GM12875 (cell line): ENCODE measurements around the gene FBXW12.
"Not testable (repeated sequence)": the region's sequence is repeated elsewhere in the genome, so short reads cannot be mapped to it uniquely, and the experiment has no call there.

Experiments
- H3K4me3 ChIP-seq: one replicate; pipeline ENCODE4 v1.5.1; 2011; ENCODE audit warnings: low read depth, low read length, control low read depth
- CTCF ChIP-seq: IDR thresholded peaks from 2 replicates; pipeline ENCODE4 v1.5.1; 2011; ENCODE audit warnings: low read depth, mild to moderate bottlenecking, control low read depth, inconsistent platforms, low read length, moderate library complexity, borderline replicate concordance; ENCODE audit not compliant: insufficient read depth

FBXW12 gene

GRCh38 chr3:48371651-48372376 is at the start of gene FBXW12:
Gene FBXW12 (plus strand): TSS chr3:48372219. CDS start chr3:48372768, 549 bp downstream.
- no peak within 1 kb of the TSS for H3K4me3 ChIP-seq
- TF ChIP-seq CTCF, result no peak

- H3K4me3 ChIP-seq, result not testable (repeated sequence)
These were observed 40.1 kb upstream of the FBXW12 start for GRCh38 chr3:48331706-48332435.

DNA sequence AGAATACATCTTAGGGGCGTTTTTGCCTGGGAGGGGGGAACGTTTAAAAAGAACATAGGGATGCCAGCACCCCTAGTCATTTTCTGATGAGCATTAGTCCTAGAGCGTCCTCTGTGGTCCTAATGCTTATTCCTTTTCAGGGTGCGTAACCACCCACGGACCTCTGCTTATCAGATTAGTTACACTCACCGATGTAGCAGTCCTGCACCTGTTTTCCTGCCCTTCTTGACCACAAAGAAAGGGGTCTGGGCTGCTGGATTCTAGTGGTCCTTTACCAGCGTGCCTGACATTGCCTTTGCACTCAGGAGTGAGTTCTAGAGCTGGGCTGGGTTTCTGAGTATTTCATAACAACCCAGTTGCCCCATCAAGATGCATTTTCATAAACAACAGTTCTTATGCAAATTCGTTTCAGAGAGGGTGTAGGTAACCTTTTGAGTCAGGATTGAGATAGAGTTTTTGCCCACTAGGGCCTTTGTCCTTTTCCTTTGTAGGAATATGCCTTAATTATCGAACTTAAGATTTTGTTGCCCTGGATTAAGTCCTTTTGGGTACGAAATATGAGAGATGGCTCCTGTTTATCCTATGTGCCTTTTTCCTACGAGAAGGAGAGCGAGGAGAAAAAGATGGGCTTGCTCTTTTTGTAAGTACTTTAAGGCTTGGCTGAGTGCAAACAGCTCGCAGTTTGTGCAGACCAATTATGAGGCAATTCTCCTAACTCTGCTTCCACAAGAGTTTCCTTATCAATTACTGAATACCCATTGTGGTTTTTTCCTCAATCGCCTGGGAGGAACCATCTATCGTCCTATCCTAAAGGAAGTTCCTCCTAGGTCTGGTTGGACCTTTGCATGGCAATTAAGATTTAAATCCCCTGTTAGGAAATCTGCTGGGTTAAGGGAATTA is 38.4 kb upstream of the FBXW12 start, which contains the start of gene SPINK8:
SPINK8 (minus strand) TSS at position 316 of the 900 bp plus-strand sequence. CDS start 5,320 bp downstream, outside the sequence.
- H3K4me3 ChIP-seq, result not testable (repeated sequence)

DNA sequence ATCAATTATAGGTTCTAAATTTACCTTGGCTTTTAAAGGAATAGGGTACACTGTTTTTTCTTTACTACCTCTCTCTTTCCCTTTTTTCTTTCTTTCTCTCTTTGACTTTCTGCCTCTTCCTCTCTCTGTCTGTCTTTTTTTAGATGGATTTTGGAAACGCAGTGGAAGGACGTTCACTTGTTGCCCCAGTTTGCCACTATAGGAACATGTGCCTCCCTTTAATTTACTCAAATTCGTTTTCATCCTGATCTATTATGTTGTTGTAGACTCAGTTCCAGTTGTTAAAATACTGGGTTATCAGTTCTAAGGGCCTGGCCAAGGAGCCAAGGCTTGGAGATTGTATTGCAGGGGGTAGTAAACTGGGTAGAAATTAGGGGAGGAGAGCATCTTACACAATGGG is 37.4 kb upstream of the FBXW12 start:
- H3K4me3 ChIP-seq, result no peak overlapping the region
- TF ChIP-seq CTCF, result no peak

DNA sequence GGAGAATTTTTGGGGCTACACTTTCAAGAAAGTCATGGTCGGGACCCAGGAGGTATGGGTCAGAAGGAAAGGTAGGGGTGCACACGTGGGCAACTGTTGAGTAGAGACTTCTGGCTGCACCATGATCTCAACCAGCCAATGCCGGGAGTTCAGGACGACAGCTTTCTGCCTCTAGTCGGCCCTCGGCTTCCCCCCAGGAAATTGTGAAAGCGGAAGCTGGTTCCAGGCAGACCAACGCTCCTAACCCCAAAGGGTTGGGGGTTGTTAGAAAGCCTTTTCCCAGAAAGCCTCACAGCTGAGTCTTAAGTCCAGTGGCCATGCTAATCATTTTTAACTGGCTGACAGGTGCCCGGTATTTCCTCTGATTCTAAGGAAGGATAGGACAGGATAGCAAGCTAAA is 36.7 kb upstream of the FBXW12 start:
- not testable (repeated sequence) for H3K4me3 ChIP-seq

GRCh38 chr3:48337536-48337935 is 34.5 kb upstream of the FBXW12 start:
- H3K4me3 ChIP-seq, result not testable (repeated sequence)

GRCh38 chr3:48338635-48339034 is 33.4 kb upstream of the FBXW12 start:
- no peak overlapping the region for H3K4me3 ChIP-seq
- TF ChIP-seq CTCF, result no peak

GRCh38 chr3:48343432-48343831 is 28.6 kb upstream of the FBXW12 start:
- H3K4me3 ChIP-seq, result no peak overlapping the region
- TF ChIP-seq CTCF, result no peak
